GM12874 (cell line): ENCODE measurements around the gene MIB1.

Experiments
- TF ChIP-seq, protein P1 (sequence below): IDR thresholded peaks from 2 replicates; pipeline ENCODE4 v1.5.1; 2011; ENCODE audit warnings: low read depth, mild to moderate bottlenecking, control low read depth, low read length, moderate library complexity; ENCODE audit not compliant: insufficient read depth

The MIB1 gene

DNA sequence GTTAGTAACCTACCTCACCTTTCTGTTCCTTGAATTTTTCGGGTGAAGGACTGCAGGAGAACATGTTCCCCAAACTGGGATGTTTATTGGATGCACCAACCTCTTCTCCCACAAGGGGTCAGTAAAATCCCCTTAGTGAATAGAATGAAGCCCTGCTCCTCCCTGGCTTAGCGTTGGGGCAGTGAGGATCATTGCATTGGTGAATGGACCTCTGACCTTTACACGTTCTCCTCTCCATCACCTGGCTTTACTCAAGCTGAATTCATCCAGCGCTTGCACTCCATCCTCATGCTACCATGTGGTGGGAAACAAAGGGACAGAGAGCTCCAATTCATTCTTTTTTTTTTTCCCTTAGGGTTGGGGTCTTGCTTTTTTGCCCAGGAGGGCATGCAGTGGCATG is 157.2 kb downstream of the MIB1 start:
- TF ChIP-seq, protein P1, sequence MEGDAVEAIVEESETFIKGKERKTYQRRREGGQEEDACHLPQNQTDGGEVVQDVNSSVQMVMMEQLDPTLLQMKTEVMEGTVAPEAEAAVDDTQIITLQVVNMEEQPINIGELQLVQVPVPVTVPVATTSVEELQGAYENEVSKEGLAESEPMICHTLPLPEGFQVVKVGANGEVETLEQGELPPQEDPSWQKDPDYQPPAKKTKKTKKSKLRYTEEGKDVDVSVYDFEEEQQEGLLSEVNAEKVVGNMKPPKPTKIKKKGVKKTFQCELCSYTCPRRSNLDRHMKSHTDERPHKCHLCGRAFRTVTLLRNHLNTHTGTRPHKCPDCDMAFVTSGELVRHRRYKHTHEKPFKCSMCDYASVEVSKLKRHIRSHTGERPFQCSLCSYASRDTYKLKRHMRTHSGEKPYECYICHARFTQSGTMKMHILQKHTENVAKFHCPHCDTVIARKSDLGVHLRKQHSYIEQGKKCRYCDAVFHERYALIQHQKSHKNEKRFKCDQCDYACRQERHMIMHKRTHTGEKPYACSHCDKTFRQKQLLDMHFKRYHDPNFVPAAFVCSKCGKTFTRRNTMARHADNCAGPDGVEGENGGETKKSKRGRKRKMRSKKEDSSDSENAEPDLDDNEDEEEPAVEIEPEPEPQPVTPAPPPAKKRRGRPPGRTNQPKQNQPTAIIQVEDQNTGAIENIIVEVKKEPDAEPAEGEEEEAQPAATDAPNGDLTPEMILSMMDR: peak; percentile 72

DNA sequence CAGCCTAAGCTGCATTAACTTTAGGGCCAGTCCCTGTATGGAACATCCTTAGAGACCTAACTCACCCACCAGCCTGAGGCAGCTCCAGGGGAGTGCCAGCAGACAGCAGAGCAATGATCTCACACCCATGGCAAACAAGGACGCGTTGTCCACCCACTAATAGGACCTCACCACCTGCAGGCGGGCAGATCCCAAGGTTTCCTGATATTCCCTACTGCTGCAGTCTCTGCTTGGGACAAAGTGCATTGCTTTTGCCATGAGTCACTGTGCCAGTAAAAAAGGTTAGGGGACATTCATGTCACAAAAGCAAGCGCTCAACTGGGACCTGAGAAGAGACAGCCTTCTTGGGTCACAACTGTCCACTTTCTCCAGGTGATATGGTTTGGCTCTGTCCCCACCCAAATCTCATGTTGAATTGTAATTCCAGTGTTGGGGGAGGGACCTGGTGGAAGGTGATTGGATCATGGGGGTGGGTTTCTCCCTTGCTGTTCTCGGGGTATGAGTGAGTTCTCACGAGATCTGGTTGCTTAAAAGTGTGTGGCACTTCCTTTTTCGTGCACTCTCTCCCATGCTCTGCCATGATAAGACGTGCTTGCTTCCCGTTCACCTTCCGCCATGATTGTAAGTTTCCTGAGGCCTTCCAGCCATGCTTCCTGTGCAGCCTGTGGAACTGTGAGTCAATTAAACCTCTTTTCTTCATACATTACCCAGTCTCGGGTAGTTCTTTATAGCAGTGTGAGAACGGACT is 160.2 kb downstream of the MIB1 start:
- TF ChIP-seq, protein P1: no peak

DNA sequence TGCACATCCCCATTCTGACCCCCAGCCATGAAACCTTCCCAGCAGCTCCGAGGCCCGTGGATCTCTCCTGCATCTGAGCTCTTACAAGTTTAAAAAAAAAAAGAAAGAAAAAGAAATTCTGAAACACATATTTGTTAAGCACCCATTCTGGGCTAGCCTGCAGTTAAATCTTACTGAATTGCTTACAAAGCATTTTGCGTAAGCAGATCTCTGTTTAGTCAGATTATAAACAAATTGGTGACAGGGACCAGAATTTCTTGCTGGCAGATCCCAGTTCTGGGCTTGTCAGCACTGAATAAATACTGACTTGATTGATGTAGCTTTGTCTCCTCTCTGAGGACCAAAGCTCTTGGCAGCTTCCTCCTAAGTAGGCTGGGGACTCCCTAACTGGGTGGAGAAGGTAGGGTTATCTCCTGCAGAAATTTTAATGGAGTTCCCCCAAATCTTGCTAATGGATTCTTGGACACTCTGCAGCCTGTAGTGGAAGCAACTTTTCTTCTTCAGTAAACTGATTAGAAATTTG is 160.9 kb downstream of the MIB1 start:
- TF ChIP-seq, protein P1: no peak

DNA sequence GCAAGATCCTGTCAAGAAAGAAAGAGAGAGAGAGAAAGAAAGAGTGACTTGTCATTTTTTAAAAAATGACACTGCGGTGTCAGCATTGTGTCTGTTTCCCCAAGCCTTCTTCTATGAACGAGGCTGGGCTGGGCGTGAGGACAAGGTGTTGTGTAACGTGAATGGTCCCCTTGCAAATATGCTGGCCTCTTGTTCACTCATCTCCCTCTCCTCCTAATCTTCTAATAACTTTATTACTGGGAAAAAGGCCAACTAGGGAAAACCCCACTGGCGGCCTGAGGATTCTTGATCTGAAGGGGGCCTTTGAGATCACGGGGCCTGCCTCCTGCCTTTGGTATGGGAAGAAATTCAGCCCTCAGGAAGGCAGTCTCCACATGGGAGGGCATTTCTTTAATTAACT is 163.1 kb downstream of the MIB1 start:
- TF ChIP-seq, protein P1: no peak

DNA sequence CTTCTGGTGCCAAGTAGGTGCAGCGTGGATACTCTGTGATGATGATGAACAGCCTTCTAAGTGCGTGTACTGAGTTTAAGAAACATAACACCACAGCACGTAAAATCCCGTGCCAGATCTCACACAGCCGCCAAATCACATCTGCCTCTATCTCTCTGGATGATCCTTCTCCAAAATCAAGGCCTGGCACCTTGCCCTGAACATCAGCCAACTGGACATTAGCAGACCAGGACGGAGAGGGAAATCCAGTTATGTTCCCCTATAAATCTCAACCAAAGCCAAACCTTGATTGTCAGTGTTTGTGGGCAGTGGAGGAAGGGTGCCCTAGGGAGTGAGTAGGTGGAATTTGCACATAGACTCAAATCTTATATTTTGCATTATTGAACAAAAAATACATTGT is 164.3 kb downstream of the MIB1 start:
- TF ChIP-seq, protein P1: no peak

DNA sequence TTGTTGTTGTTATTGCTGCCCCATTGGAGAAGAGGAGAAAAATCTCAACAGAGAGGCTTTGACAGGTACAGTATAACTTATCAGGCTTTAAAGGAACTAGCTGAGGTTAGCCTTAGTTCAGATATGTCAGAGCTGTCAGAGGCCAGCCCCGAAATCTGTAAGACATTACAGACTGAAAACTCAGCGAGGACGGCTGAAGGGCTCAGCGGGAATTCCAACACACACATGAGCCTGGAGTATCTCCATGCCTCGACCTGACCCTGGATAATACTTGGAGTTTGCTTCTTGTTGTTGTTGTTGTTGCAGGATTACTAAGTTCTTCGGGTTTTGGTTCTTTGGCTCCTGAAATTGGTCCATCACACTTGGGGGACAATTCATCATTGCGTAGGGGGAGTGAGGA is 166.9 kb downstream of the MIB1 start:
- TF ChIP-seq, protein P1: no peak

DNA sequence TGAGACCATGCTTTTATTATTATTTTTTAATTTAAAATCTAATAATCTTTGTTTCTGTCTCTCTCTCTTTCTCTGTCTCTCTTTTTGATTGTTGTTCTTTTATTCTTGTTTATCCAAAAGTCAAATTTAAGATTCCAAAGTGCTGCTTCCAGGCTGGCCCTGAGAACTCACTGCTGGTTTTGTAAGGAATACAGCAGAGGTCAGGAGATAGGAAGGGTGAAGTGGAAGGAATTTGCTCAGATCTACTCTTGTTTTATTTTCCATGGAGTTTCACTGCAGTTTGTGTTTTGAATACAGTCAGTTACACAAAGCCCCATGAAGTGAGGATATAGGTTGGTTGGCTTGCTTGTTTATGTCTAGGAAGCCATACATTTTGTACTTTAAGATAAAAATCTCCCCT is 168.1 kb downstream of the MIB1 start:
- TF ChIP-seq, protein P1: no peak
